B cell (primary cell): Measurements from ENCODE around the gene ANTKMT. TPM values are rescaled to one million over a fixed set of nuclear protein-coding genes. Genes with fewer than 3 reads are reported as not detected.

Experiments used
- ATAC-seq: fragments of 200-7000 bp; cut with Tn5 transposase; one replicate; pipeline ENCODE4 v1.10.0; 2021; ENCODE audit warnings: low read depth, mild to moderate bottlenecking, moderate number of reproducible peaks, moderate library complexity
- CTCF ChIA-PET: fragments of 350-600 bp; sonication (Branson Sonifier 250); formaldehyde crosslinking; loops from one replicate; lab custom pipeline; 2021; ENCODE audit warnings: antibody characterized with exemption, inconsistent platforms; lab: Charles Lee
- POLR2A ChIA-PET: fragments of 350-600 bp; sonication (Branson Sonifier 250); formaldehyde crosslinking; loops from one replicate; lab custom pipeline; 2021; ENCODE audit warnings: antibody characterized with exemption; lab: Charles Lee
- DNase-seq: peaks from one replicate; pipeline ENCODE4 v3.0.0; 2013
- H2AFZ ChIP-seq: 2 replicates; pipeline ENCODE4 v1.6.1; 2012; ENCODE audit warnings: mild to moderate bottlenecking, low read depth, low read length; ENCODE audit not compliant: insufficient read depth, poor library complexity, severe bottlenecking
- H3K27ac ChIP-seq, 2 donors: 1 replicate in 1 of 2; 2 replicates in 1 of 2; pipeline ENCODE4 v1.5.1; 2012 to 2013; ENCODE audit warnings: low read length in 2 of 2, mild to moderate bottlenecking in 2 of 2, moderate library complexity in 1 of 2
- H3K27me3 ChIP-seq, 4 experiments: fragments of 200-600 bp in 1 of 4; sonication (generic) in 1 of 4; replicated peaks in 1 of 4; 1 replicate in 2 of 4; 2 replicates in 2 of 4; pipeline versions ENCODE4 v1.6.1 to v1.7.0; 2013 to 2016; ENCODE audit warnings: low read length in 3 of 4, mild to moderate bottlenecking in 2 of 4, mixed read lengths in 1 of 4, moderate library complexity in 1 of 4; ENCODE audit not compliant: insufficient read depth in 4 of 4, control insufficient read depth in 3 of 4; ENCODE audit errors: control extremely low read depth in 1 of 4
- H3K36me3 ChIP-seq, 2 experiments: replicated peaks in 1 of 2; 1 replicate in 1 of 2; 2 replicates in 1 of 2; pipeline versions ENCODE4 v1.6.1 to v1.7.1; 2013; ENCODE audit warnings: low read length in 1 of 2; ENCODE audit not compliant: insufficient read depth in 2 of 2, control insufficient read depth in 1 of 2; ENCODE audit errors: control extremely low read depth in 1 of 2, extremely low read depth in 1 of 2
- H3K4me1 ChIP-seq, 2 donors: fragments of 200-600 bp in 1 of 2; sonication (generic) in 1 of 2; 1 replicate in 1 of 2; 2 replicates in 1 of 2; pipeline versions ENCODE4 v1.5.1 to v1.6.1; 2013 to 2017; ENCODE audit warnings: low read length in 2 of 2; ENCODE audit not compliant: control insufficient read depth in 2 of 2, insufficient read depth in 2 of 2
- H3K4me2 ChIP-seq: replicated peaks from 2 replicates; pipeline ENCODE3; 2012; ENCODE audit warnings: mild to moderate bottlenecking, low read depth, low read length; ENCODE audit not compliant: poor library complexity, severe bottlenecking
- H3K4me3 ChIP-seq, 5 experiments: fragments of 200-600 bp in 1 of 5; sonication (generic) in 1 of 5; 1 replicate in 3 of 5; 2 replicates in 2 of 5; pipeline versions ENCODE4 v1.5.1 to v1.7.0; 2011 to 2016; ENCODE audit warnings: low read length in 4 of 5, mild to moderate bottlenecking in 4 of 5, low read depth in 2 of 5, control low read depth in 1 of 5, moderate library complexity in 1 of 5; ENCODE audit not compliant: insufficient read depth in 1 of 5; ENCODE audit errors: control extremely low read depth in 1 of 5, extremely low read depth in 1 of 5
- H3K79me2 ChIP-seq: fragments of 200-600 bp; sonication (generic); one replicate; pipeline ENCODE4 v1.6.0; 2016; ENCODE audit warnings: low read length; ENCODE audit not compliant: control insufficient read depth, insufficient read depth
- H3K9ac ChIP-seq: fragments of 200-600 bp; sonication (generic); 2 replicates; pipeline ENCODE4 v1.6.1; 2017; ENCODE audit warnings: mild to moderate bottlenecking, low read length, moderate library complexity
- H3K9me3 ChIP-seq, 3 donors: one replicate each; pipeline versions ENCODE4 v1.6.1 to v1.7.1; 2013; ENCODE audit warnings: low read length in 2 of 3; ENCODE audit not compliant: control insufficient read depth in 2 of 3, insufficient read depth in 1 of 3; ENCODE audit errors: control extremely low read depth in 1 of 3
- H4K20me1 ChIP-seq: 2 replicates; pipeline ENCODE4 v1.6.0; 2012; ENCODE audit warnings: mild to moderate bottlenecking, low read length; ENCODE audit not compliant: insufficient read depth, control insufficient read depth, poor library complexity, severe bottlenecking
- H3K27ac Mint-ChIP-seq: one replicate; pipeline ENCODE4 v1.8.0; 2021; ENCODE audit warnings: mixed read lengths
- H3K27me3 Mint-ChIP-seq: one replicate; pipeline ENCODE4 v1.8.0; 2021; ENCODE audit warnings: mixed read lengths
- H3K4me1 Mint-ChIP-seq: one replicate; pipeline ENCODE4 v1.8.0; 2021; ENCODE audit warnings: mixed read lengths
- H3K4me3 Mint-ChIP-seq: one replicate; pipeline ENCODE4 v1.8.0; 2021; ENCODE audit warnings: mixed read lengths
- H3K9me3 Mint-ChIP-seq: one replicate; pipeline ENCODE4 v1.8.0; 2022; ENCODE audit warnings: mixed read lengths; ENCODE audit not compliant: insufficient read depth
- EZH2 ChIP-seq: IDR thresholded peaks from 2 replicates; pipeline ENCODE4 v1.6.1; 2012; ENCODE audit warnings: borderline replicate concordance, low read depth, mild to moderate bottlenecking, moderate library complexity, low read length; ENCODE audit not compliant: insufficient read depth, poor library complexity, severe bottlenecking
- WGBS: methylation state at CpG from one replicate; pipeline ENCODE4 v1.1.5; 2013; ENCODE audit warnings: missing lambda C conversion rate; ENCODE audit not compliant: insufficient coverage; 5-methylcytosine and 5-hydroxymethylcytosine counted together
- intact Hi-C: fragments of 100-400 bp; cut with micrococcal nuclease; formaldehyde crosslinking; loops from one replicate; pipeline ENCODE4 v1.10.0; 2022
- polyA plus RNA-seq: library from polyadenylated mRNA; depleted of rRNA; stranded (reverse); fragments of >200 nt; gene quantifications from 2 replicates; pipeline ENCODE4 v1.2.3, GENCODE V29; 2012
- total RNA-seq, 2 donors: library from RNA; stranded (reverse); fragments of 120-200 nt in 1 of 2; gene quantifications; 1 replicate in 1 of 2; 2 replicates in 1 of 2; pipeline versions ENCODE4 v1.2.3 to v1.2.4, GENCODE V29; 2013 to 2022
- TF ChIP-seq, protein P1 (sequence below): fragments of 200-600 bp; IDR thresholded peaks from one replicate; pipeline ENCODE4 v1.8.0; 2022; ENCODE audit warnings: antibody characterized with exemption, mild to moderate bottlenecking

ANTKMT gene
- total and polyA plus RNA-seq, 2 donors (not counting 1 experiment from before 2014, with no cell fraction given): 41.0 to 54.1 TPM

DNA sequence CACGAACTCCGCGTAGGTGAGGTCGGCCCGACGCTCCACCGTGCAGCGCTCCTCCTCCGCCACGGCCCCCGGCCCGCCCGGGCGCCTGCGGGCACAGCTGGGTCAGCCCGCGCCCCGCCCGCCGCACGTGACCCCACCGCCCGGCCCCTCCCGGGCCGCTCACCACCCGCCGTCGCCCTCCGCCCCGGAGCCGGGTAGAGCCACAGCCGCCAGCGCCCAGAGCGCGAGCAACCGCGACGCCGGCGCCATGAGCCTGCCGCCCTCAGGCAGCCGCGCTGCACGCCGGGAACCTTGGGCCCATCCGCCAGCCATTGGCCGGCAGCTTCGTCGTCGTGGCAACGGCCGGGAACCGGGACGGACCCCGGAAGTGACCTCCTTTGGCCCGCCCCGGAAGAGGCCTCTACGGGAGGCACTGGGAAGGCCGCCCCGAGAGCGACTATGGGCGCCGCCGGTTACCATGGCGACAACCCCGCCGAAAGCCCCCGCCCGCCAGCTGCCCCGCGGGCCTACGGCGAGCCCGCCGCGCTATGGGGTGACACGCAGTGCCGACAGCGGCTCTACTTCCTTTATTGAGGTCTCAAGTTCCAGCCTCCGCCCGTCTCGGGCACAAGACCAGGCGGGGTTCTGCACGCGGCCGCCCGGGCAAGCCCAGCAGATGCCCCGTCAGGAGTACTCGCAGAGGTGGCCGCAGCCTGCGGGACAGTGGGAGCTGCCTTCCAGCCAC lies 36.7 kb upstream of the ANTKMT start, which contains the start of gene JMJD8:
Gene JMJD8, minus strand, starts transcription at position 264 of the 724 bp plus-strand sequence. Its CDS starts 15 bp downstream, at position 249.
- no peaks in the 10 kb centered on the region for H3K9me3 Mint-ChIP-seq
- peak within 1 kb of the TSS; percentile 86 for H3K4me3 Mint-ChIP-seq
- H3K27ac Mint-ChIP-seq: peak within 1 kb of the TSS; percentile 91
- no peaks in the 10 kb centered on the region for H3K27me3 Mint-ChIP-seq
- H3K4me3 ChIP-seq: peak within 1 kb of the TSS in 4 of 5 experiments; percentile 57 to 72 (median 63)
- POLR2A ChIA-PET: interaction anchor here (0.6 to 1.4 kb wide), 4 partner anchors 17 to 608 kb away, joined by 3 to 4 read pairs (median 4); partner anchors contain the start of genes ANTKMT and RHOT2
- H3K9ac ChIP-seq: peak within 1 kb of the TSS; percentile 73
- peak; percentile 48 for ATAC-seq
- peak within 1 kb of the TSS; percentile 73 for H2AFZ ChIP-seq
- CTCF ChIA-PET: interaction anchor here (0.8 to 0.9 kb wide), 2 partner anchors 21 to 37 kb away, joined by 3 read pairs; partner anchors contain the start of gene ANTKMT
- peaks cover 31 to 48% of the 10 kb centered on the region in 2 donors for H3K4me1 ChIP-seq
- peak within 1 kb of the TSS; percentile 97 for H3K4me2 ChIP-seq
- 3% methylated on average over 91 of the region's 91 CpGs for WGBS
- intact Hi-C loops: loop anchor here (1.0 to 5.0 kb wide), 6 partner anchors 15 to 57 kb away; partner anchors contain the start of genes ANTKMT, CIAO3, MCRIP2 and RHOT2
- no peaks in the 10 kb centered on the region for H3K27me3 ChIP-seq
- H3K4me1 Mint-ChIP-seq: peaks cover 32% of the 10 kb centered on the region
- no peak for TF ChIP-seq EZH2
- TF ChIP-seq, protein P1, sequence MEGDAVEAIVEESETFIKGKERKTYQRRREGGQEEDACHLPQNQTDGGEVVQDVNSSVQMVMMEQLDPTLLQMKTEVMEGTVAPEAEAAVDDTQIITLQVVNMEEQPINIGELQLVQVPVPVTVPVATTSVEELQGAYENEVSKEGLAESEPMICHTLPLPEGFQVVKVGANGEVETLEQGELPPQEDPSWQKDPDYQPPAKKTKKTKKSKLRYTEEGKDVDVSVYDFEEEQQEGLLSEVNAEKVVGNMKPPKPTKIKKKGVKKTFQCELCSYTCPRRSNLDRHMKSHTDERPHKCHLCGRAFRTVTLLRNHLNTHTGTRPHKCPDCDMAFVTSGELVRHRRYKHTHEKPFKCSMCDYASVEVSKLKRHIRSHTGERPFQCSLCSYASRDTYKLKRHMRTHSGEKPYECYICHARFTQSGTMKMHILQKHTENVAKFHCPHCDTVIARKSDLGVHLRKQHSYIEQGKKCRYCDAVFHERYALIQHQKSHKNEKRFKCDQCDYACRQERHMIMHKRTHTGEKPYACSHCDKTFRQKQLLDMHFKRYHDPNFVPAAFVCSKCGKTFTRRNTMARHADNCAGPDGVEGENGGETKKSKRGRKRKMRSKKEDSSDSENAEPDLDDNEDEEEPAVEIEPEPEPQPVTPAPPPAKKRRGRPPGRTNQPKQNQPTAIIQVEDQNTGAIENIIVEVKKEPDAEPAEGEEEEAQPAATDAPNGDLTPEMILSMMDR: no peak
- DNase-seq: peak; percentile 98
- H3K36me3 ChIP-seq: peaks cover 0 to 27% of the 10 kb centered on the region in 2 experiments
- peak within 1 kb of the TSS; percentile 64 to 89 for H3K27ac ChIP-seq
- H3K79me2 ChIP-seq: peaks cover 43% of the 10 kb centered on the region
- H3K9me3 ChIP-seq: no peaks in the 10 kb centered on the region
- H4K20me1 ChIP-seq: peaks cover 32% of the 10 kb centered on the region
